Fibroblast of skin of abdomen (primary cell): ENCODE data around the gene KNSTRN.
A peak's percentile ranks its signal among the peaks of the same experiment; 100 is the strongest.

Experiments used
- DNase-seq: peaks from one replicate; pipeline ENCODE4 v3.0.0-alpha.2; 2013

Gene KNSTRN

DNA sequence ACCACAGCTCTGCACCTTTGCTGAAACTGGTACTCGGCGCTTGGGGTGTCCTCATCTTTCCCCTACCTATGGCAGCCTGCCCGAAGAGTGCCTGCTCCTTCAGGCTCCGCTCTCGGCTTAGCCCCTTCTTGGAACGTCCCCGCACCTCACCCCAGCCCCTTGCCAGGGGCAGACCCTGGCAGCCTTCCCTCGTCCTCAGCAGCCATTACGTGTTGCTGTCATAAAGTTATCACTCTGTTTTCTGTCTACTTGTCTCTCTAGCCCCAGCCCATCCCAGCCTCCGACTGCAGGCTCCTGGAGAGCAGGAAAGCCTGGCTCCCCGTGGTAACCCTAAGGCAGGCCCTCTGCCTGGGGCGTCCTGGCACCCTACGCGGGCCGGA lies 53.2 kb downstream of the KNSTRN start:
- no peak for DNase-seq

DNA sequence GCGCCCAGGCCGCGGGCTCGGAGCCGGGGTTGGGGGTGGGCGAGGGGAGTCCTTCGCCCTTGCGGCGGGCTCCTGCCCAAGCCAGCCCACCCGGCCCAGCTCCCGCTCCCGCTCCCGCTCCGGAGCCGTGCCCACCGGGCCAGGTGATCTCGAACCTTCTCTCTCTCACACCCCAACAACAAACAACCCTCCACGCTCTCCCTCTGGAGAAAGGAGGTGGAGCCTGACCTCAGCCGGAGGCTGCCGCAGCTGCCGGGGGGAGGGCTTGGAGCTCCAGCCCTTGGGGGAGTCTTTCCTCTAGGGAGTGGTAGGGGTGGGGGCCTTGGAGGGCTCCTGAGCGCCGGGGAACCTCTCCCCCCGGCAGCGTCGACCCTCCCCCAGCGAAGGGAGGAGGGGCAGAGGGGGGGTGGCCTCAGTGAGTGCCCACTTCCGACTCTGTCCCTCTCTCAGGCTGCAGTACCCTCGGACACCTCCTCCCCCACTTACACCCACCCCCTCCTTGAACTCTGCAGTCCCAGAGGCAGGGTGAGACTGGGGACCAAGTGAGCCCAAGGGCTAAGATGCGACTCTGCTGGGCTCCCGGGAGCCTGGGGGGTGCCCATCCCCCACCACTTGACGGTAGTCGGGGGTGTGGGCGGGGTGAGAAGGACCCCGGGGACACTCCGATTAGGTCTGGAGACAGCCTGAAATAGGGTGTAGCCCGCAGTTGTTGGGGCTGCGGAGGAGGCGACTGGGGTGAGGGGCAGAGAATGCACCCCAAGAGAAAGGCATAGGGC lies 53.8 kb downstream of the KNSTRN start:
- DNase-seq, result no peak

DNA sequence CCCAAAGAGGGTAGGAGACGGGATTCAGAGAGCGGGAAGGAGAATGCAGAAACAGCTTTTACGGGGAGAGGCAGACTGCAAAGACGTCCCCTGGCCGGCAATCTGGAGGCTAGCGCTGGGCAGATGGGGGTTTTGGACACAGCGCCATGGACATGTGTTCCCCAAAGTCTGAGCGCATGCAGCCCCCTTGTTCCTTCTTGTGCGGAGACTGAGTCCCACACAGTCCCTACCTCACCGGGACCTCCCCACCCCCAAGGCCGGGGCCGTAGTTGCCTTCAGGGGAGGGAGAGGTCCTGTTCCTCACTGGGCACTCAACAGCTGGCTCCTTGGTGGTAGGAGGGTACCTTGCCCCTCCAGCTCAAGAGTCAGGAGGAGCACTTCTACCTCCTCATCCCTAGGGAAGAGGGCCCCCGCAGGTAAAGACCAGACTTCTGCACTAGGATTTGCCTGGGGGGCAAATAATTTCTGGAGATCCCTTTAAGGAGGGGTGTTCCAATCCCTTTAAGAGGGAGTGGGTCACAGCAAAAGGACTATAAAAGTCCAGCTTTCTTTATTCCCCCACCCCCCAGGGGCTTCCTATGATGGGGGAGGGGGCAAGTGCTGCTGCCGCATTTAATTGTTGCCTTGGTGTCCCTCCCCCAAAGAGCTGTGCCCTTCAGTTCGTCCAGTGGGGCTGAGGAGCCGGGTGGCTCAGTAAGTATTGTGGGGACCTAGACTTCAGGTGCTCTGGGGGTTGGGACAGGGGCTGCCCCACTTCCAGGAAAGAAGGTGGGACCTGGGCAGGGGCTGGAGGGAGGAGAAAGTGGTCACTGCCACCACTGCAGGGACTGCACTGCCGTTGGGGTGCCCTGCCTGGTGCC lies 54.6 kb downstream of the KNSTRN start:
- no peak for DNase-seq

DNA sequence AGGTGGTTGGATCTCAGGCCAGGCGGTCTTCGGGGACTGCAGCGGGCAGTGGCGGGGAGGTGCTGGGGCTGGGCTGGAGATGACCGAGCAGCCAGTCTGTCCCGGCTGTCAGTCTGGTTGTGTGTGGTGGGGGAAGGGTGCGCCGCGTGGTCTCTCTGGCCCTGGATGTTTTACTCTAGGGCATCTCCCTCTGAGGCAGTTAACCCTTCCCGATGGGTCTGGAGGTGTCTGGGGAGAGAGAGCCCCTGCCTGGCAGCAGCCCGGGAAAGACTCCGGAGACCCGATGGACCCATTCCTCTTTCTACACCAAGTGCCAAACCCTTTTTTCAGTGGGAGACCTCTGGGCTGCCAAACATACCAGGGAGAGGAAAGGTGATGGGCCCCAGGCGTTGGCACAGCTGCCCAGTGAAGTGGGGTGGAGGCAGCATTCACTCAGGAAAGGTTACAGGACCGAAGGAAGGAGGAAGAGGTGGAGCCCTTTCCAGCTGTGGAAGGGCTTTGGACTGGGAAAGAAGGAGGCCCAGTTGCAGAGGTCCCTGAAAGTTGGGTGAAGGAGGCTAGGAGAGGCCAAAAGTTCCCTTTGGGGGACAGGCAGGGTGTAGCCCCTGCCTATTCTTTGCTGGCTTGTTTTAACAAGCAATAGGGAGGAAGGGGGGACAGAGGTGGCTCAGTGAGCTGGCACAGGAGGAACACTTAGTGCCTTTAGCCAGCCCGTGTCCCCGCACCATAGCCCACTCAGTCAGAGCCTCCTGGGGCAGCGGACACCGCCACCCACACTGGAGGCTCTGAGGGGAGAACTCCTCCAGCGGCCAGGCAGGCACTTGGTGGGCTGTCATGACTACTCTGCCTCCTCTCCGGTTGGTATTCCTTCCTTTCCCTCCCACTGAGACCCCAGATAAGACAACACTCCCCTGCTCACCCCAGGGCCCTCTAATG lies 55.5 kb downstream of the KNSTRN start:
- DNase-seq, result no peak

DNA sequence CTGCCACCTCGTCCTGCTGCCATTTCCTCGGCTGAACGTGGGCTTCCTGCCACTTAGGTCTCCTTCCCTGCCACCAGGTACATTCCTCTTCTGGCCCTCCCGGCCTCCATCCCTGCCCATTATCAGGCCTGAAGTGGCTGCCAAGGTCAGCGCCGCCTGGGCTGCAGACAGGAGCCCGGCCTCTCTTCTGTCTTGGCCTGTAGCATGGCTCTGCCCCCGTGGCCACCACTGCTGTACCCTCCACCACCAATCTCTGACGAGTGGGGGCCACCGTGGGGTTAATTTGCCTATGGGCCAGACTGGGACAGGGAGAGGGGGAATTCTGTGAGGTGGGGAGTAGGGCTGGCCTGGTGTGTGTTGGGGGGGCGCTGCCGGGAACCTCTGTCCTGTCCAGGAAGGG lies 56.2 kb downstream of the KNSTRN start:
- no peak for DNase-seq

DNA sequence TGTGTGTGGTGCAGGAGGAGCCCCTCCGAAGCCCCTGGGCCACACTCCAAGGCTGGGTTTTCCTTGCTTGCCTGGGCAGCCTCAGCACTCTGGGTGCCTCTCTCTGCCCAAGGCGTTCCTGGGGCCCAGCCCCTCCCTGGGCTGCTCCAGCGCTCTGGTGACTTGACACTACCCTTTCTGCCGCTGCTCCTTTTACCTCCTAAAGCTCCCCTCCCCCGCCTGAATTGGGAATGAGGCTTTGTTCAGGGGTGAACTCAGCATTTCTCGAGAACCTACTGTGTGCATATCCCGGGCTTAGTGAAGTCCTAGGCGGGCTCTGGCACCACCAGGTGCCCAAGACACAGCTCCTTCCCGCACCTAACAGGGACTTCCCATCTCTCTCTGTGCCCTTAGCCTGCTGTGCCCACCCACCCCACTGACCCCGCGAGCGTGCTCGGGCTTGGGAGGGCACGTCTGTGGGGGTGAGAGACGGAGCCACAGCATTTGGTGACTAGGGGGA lies 57.0 kb downstream of the KNSTRN start:
- DNase-seq, result no peak

DNA sequence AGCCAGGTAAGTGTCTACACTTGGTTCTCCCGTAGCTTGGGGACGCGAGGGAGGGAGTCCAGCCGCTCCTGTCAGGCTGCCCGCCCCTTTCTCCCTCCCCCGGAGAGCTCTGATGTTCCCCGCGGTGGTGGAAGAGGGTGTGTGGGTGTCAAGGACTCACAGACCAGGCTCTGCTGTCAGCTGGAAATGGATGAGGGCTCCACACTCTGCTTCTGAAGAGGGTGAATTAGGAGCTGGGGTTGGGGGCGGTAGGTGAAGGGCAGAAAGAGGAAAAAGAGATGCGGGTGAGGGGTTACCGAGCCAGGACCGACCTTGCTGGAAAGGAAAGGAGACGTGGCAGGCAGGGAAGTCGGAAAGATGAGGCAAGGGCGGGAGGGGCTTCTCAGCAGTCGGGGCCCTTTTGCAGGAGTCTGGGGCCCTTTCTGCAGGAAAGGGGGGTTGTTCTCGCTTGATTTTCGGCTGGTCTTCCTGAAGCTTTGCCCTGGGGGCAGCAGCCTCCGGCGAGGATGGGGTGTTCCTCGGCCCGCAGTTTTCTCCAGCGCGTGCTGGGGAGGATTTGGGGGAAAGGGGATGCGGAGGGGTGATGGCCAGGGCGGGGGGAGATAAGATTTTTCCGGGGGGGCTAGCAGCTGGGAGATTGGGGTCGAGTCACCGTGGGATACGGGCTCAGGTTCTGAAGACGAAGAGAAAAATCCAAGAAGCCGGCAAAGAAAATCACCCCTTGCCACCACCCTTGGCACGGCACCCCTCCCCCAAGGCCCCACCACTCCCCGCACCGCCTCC lies 57.6 kb downstream of the KNSTRN start:
- DNase-seq, result peak; percentile 26

DNA sequence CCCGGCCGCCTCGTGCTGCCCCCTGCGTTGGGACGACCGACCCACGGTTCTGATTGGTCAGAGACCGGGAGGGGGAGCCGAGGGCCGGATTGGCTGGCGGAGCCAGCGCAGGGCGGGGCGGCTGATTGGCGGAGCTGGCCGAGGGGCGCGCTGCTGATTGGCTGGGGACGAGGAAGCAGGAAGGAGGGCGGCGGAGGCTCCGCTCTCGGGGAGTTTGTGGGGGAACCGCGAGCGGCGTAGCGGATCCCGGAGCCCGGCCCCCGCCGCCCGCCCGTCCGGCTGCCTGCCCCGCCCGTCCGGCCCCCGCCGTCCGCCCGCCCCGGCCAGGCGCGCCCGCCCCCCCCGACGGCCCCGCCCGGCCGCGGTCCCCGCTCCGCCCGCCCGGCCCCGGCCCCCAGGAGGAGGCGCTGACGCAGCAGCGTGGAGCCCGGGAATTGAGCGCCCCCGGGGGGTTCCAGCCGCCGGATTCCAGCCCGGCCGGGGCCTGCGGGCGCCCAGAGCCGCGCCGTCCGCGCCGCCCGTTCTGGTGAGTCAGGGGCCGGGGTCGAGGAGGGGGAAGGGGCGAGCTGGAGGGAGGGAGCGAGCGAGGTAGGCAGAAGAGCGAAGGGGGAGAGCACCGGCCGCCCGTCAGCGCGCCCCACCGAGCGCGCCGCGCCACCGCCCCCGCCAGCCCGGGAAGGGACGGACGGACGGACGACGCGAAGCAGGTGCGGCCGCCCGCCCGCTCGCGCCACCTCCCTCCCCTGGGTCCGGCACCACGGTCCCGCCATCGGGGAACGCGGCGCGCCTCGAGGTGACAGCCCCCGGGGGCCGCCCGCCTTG lies 58.4 kb downstream of the KNSTRN start, which contains the start of gene BAHD1:
Gene BAHD1, plus strand, starts transcription at position 211 of the 822 bp plus-strand sequence. CDS start 17,512 bp downstream, outside the sequence.
- DNase-seq, result peak; percentile 95

DNA sequence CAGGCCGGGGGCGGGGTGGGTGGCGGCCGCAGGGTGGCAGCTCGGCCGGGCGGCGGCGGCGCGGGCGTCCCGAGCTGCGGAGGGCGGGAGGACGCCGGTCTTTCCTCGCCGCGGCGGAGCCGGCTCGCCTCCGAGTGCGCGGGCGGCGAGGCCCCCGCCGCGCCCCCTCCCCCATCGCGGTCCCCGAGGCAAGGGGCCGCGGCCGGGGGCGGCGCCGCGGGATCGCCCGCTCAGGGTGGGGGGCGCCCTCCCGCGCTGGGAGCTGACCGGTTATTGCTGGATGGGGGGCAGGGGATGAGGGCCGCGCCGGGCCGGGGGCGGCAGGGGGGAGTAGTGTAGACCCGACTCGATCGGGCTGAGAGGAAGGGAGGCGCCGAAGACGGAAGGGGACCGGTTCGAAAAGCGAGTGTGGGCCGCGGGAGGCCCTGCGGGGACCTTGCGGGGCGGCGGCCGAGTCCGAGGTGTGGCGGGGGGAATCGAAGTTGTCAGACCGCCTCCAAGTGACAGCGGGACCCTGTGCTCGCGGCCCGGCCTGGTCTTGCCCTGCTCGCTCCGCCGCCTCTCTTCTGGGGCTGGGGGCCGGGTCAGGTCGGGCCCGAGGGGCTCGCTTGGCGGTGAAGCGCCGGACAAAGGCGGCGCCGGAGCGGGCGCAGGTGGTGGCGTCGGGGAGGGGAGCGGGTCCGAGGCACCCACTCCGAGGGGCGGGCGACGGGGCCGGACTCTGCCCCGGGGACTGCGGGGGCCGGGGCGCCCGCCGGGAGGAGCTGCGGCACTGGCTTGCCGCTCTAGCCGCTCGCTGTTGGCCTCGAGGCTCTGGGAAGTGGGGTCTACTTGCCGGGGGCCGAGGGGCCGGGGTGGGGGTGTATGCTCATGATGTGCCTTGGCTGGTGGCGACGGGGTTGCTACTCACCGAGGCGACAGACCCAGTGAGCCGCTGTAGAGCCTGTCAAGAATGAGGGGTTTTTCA lies 59.3 kb downstream of the KNSTRN start:
- no peak for DNase-seq

DNA sequence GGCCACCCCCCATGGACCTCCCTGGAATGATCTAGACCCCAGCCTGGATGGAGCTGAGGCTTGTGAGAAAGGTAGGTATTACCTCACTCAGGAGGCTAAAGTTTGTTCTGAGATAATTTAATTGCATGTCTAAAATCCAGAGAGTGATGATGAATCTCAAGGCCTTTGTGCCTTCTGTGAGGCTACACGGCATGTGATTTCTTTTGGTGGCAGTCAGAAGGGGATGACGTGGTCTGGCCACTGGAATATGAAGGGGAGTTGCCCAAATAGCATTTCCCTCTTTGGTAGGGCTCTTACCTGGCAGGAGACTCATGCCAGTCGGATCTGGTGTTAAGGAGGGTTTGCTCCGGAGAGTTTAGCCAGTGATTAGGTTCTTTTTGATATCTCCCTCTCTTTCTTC lies 60.7 kb downstream of the KNSTRN start:
- DNase-seq, result no peak

DNA sequence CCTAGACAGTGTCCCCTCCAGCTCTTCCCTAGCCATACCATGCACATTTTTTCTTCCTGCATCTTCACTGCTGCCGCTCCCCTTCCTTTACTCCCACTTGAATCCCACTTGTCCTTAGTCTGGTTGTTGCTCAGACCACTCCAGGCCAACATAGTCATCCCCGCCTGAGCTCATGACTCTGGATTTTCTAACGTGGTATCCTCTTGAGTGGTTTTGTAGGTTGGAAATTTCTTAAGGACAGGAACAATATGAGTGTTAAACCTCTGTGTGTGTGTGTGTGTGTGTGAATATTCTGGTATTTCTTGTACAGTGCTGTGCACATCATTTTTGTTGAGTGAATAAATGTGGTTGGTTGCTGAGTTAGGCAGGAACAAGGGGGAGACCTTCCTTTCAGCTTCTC lies 61.3 kb downstream of the KNSTRN start:
- no peak for DNase-seq
